Muscle layer of colon (tissue), 2 donors: Measurements from ENCODE around the gene BRICD5.

Source experiments
- H3K27ac ChIP-seq: one replicate; pipeline ENCODE4 v1.7.0; 2013; ENCODE audit warnings: low read depth, mild to moderate bottlenecking, low read length, moderate library complexity
- H3K27me3 ChIP-seq, 2 donors: one replicate each; pipeline ENCODE4 v1.7.0; 2013; ENCODE audit warnings: low read length in 2 of 2, mild to moderate bottlenecking in 2 of 2; ENCODE audit not compliant: insufficient read depth in 2 of 2, control insufficient read depth in 1 of 2
- H3K36me3 ChIP-seq: one replicate; pipeline ENCODE4 v1.7.0; 2013; ENCODE audit warnings: mild to moderate bottlenecking, low read length; ENCODE audit not compliant: insufficient read depth
- H3K4me1 ChIP-seq: one replicate; pipeline ENCODE4 v1.7.0; 2013; ENCODE audit warnings: mild to moderate bottlenecking, low read length; ENCODE audit not compliant: insufficient read depth
- H3K4me3 ChIP-seq, 2 donors: one replicate each; pipeline ENCODE4 v1.7.0; 2013; ENCODE audit warnings: low read length in 2 of 2, low read depth in 1 of 2, mild to moderate bottlenecking in 1 of 2, moderate library complexity in 1 of 2
- H3K9ac ChIP-seq: one replicate; pipeline ENCODE4 v1.7.0; 2013; ENCODE audit warnings: low read length
- H3K9me3 ChIP-seq: one replicate; pipeline ENCODE4 v1.7.0; 2013; ENCODE audit warnings: mild to moderate bottlenecking, low read length
- donor health status: abdominal sarcoma.
- donor health status: Adenocarcinoma of cecum.

Gene BRICD5

DNA sequence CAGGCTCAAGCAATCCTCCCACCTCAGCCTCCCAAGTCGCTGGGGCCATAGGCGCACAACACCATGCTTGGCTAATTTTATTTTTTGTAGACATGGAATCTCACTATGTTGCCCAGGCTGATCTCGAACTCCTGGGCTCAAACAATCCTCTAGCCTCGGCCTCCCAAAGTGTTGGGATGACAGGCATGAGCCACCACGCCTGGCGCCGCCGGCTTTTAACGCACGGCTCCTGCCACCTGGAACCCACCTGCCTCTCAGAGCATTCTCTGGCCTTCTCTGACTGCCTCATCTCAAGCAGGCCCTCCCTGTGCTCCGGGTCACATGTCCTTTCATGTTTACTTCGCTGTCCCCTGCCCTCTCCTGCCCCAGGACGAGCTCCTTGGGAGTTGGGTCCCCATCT, 24.6 kb downstream of the BRICD5 start:
- H3K4me1 ChIP-seq: no peaks in the 10 kb centered on the region
- H3K9ac ChIP-seq: no peak overlapping the region
- H3K27me3 ChIP-seq: no peaks in the 10 kb centered on the region
- no peak overlapping the region for H3K27ac ChIP-seq
- no peaks in the 10 kb centered on the region for H3K9me3 ChIP-seq
- no peaks in the 10 kb centered on the region for H3K36me3 ChIP-seq
- H3K4me3 ChIP-seq: no peak overlapping the region

- Histone ChIP-seq H3K4me1 (no peaks in the 10 kb centered on the region), H3K36me3 (no peaks in the 10 kb centered on the region), H3K27ac (no peak overlapping the region), H3K9ac (no peak overlapping the region), H3K9me3 (no peaks in the 10 kb centered on the region), H3K27me3 (no peaks in the 10 kb centered on the region), H3K4me3 (no peak overlapping the region)
These were observed 25.7 kb downstream of the BRICD5 start for GRCh38 chr16:2184962-2185361.

GRCh38 chr16:2184346-2184745, 26.3 kb downstream of the BRICD5 start:
- no peak overlapping the region for H3K9ac ChIP-seq
- no peak overlapping the region for H3K4me3 ChIP-seq
- no peaks in the 10 kb centered on the region for H3K9me3 ChIP-seq
- no peak overlapping the region for H3K27ac ChIP-seq
- H3K36me3 ChIP-seq: no peaks in the 10 kb centered on the region
- no peaks in the 10 kb centered on the region for H3K27me3 ChIP-seq
- H3K4me1 ChIP-seq: no peaks in the 10 kb centered on the region

DNA sequence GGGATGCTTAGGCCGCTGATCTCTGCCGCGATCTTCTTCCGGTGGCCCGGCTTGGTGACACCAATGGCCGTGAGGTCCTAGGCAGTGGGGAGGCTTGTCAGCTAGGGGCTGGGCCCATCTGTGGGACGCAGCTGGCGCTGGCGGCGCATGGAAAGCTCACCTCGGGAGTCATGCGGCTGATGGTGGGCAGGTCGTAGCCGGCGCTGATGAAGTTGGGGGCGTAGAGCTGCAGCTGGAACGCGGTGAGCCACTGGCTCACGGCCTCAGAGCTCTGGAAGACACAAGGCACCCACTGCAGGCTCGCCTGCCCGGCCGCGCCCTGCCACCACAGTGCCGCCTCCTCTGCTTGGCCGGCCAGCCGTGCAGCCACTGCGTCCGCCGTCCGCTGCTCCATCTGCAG, 27.0 kb downstream of the BRICD5 start:
- no peaks in the 10 kb centered on the region for H3K4me1 ChIP-seq
- H3K9me3 ChIP-seq: no peaks in the 10 kb centered on the region
- no peak overlapping the region for H3K4me3 ChIP-seq
- H3K36me3 ChIP-seq: no peaks in the 10 kb centered on the region
- no peak overlapping the region for H3K27ac ChIP-seq
- H3K27me3 ChIP-seq: no peaks in the 10 kb centered on the region
- H3K9ac ChIP-seq: no peak overlapping the region

- Histone ChIP-seq H3K4me3 (no peak overlapping the region), H3K36me3 (no peaks in the 10 kb centered on the region), H3K27me3 (no peaks in the 10 kb centered on the region), H3K9ac (no peak overlapping the region), H3K4me1 (no peaks in the 10 kb centered on the region), H3K27ac (no peak overlapping the region), H3K9me3 (no peaks in the 10 kb centered on the region)
These were observed 28.7 kb downstream of the BRICD5 start for GRCh38 chr16:2181952-2182351.

DNA sequence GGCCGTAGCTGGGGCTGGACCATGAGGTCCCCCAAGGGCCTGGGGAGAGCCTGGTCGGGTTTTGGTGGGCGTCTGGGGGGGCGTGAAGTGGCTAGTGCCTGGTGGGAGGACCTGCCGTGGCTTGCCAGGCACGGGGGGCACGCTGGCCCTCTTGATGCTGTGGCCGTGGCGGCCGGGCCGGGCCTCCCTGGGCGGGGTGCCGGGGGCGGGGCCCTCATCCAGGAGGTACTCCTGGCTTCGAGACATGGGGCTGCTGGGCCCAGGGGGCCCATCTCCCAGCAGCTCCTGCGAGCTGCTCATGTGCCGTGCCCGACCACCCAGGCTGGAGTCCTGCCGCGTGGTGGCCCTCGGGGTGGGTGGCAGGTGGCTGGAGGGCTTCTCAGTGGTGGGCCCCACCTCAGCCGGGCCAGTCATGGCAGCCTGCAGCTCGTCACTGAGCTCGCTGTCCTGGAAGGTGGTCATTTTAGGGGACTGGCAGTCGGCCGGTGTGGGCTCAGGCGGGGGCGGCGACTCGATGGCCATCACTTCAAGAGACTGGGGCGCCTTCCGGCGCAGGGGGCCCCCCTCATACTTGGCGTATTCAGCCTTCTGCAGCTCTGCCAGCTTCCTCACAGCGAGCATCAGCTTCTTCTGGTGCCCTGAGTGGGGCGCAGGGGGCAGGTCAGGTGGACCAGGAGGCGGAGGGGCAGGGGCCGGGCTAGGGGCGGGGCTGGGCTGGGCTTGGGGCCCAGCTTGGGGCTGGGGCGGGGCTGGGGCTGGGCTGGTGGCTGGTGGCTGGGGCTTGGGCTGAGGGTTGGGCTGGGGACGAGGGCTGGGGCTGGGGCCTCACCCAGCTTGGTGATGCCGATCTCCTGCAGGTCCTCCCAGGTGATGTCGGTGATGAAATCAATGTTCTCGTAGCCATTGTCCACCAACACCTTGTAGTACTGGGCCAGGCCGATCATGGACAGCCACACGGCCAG, 29.4 kb downstream of the BRICD5 start:
- Histone ChIP-seq H3K4me1 (no peaks in the 10 kb centered on the region), H3K36me3 (peaks cover 2% of the 10 kb centered on the region), H3K9me3 (no peaks in the 10 kb centered on the region), H3K27me3 (no peaks in the 10 kb centered on the region), H3K9ac (no peak overlapping the region), H3K4me3 (no peak overlapping the region), H3K27ac (no peak overlapping the region)

DNA sequence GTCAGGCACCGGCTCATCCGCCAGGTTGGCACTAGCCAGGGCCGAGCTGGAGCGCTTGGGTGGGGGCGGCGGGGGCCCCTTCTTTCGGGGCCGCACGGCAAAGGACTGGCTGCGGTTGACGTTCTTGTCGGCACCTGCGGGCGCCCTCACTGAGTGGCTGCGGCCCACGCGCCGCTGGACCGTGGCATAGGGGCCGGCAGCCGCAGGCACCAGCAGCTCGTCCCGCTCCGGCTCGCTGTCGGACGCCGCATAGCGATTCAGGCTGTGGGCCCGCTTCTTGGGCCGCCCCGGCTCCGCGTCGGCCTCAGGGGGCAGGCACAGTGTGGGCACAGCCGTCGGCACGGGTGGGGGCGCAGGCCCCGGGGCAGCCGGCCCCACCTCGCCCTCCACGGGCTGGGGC, 30.2 kb downstream of the BRICD5 start:
- Histone ChIP-seq H3K27ac (no peak overlapping the region), H3K36me3 (peaks cover 10% of the 10 kb centered on the region), H3K4me3 (no peak overlapping the region), H3K4me1 (no peaks in the 10 kb centered on the region), H3K9ac (no peak overlapping the region), H3K27me3 (no peaks in the 10 kb centered on the region), H3K9me3 (no peaks in the 10 kb centered on the region)

DNA sequence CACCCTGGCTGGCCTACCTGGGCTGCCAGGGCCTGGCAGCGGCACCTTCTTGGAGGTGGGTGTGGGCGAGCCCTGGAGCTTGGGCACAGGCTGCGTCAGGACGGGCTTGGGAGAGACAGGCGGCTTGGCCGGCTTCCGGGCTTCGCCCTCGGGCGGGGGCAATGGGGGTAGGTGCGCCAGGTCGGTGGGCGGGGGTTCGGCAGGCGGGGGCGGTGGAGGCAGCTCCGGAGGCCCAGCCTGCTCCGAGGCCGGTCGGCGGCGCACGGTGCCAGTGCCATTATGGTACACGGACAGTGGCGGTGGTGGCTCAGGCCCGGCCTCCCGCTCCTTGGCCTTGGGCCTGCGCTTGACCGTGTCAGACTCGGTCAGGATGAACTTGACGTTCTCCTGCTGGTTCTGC, 31.1 kb downstream of the BRICD5 start:
- Histone ChIP-seq H3K4me1 (no peaks in the 10 kb centered on the region), H3K9ac (no peak overlapping the region), H3K9me3 (no peaks in the 10 kb centered on the region), H3K4me3 (no peak overlapping the region), H3K36me3 (peaks cover 19% of the 10 kb centered on the region), H3K27ac (no peak overlapping the region), H3K27me3 (no peaks in the 10 kb centered on the region)

DNA sequence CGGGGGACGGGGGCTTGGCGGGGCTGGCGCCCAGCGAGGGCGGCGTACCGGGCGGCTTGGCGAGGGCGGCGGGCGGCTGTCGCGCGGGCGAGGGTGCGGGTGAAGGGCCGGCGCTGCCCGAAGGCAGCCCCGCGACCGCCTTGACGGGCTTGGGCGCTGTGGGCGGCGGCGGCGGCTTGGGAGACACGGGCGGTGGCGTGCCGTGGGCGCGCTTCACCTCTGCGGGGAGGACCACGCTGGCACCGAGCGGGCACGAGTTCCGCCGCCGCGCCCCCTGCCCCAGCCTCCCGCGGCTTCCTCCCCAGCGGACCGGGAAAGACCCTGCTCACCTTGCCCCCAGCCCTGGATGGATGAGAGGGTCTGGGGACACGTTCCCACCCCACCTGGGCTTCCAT, 31.6 kb downstream of the BRICD5 start:
- H3K9me3 ChIP-seq: no peaks in the 10 kb centered on the region
- peaks cover 23% of the 10 kb centered on the region for H3K36me3 ChIP-seq
- no peak overlapping the region for H3K9ac ChIP-seq
- no peaks in the 10 kb centered on the region for H3K4me1 ChIP-seq
- no peak overlapping the region for H3K27ac ChIP-seq
- no peaks in the 10 kb centered on the region for H3K27me3 ChIP-seq
- H3K4me3 ChIP-seq: no peak overlapping the region

GRCh38 chr16:2178321-2179106, 32.1 kb downstream of the BRICD5 start:
- Histone ChIP-seq H3K9ac (no peak overlapping the region), H3K27me3 (no peaks in the 10 kb centered on the region), H3K4me3 (no peak overlapping the region), H3K27ac (no peak overlapping the region), H3K9me3 (no peaks in the 10 kb centered on the region), H3K4me1 (no peaks in the 10 kb centered on the region), H3K36me3 (peaks cover 26% of the 10 kb centered on the region)

GRCh38 chr16:2177561-2177960, 33.1 kb downstream of the BRICD5 start:
- Histone ChIP-seq H3K9me3 (no peaks in the 10 kb centered on the region), H3K4me1 (no peaks in the 10 kb centered on the region), H3K27me3 (no peaks in the 10 kb centered on the region), H3K4me3 (no peak overlapping the region), H3K27ac (no peak overlapping the region), H3K36me3 (peaks cover 33% of the 10 kb centered on the region), H3K9ac (no peak overlapping the region)
